Prostate gland (tissue), 2 donors: ENCODE results near the gene HRK.
A peak's percentile ranks its signal among the peaks of the same experiment; 100 is the strongest.

ENCODE experiments used
- POLR2A ChIP-seq: fragments of 450-650 bp; IDR thresholded peaks from one replicate; pipeline ENCODE4 v1.6.1; 2016; ENCODE audit warnings: antibody characterized with exemption, mild to moderate bottlenecking
- POLR2AphosphoS5 ChIP-seq: sonication (generic); formaldehyde crosslinking; IDR thresholded peaks from one replicate; pipeline ENCODE4 v1.6.1; 2017; ENCODE audit warnings: antibody characterized with exemption
- TF ChIP-seq, protein P1 (sequence below), 4 experiments: fragments of 200-600 bp in 2 of 4; fragments of 450-650 bp in 2 of 4; sonication (generic) in 2 of 4; IDR thresholded peaks; 1 replicate in 3 of 4; 2 replicates in 1 of 4; pipeline ENCODE4 v1.5.1; 2016 to 2019; ENCODE audit warnings: antibody characterized with exemption in 4 of 4, mild to moderate bottlenecking in 2 of 4, moderate library complexity in 2 of 4

DNA sequence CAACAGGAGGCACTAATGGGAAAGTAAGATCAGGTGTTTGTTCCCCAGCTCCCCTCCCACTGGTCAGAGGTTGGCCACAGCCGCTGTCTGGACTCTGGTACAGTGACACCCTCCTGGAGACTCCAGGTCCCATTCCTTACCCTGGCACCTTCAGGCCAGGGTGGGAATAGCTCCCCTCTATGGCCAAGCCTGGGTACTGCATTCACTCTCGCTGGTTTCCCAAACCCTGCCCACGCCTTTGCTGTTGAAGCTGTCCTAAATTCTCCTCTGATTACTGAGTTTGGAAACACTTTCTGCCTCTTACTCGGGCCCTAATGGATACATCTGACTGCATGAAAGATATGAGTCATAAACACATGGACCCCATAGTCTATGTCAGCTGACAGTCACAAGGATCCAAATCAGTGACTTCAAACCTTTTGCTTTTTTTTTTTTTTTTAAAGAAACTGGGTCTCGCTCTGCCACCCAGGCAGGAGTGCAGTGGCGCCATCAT, 17.9 kb downstream of the HRK start:
- no peak for TF ChIP-seq POLR2AphosphoS5
- TF ChIP-seq, protein P1, sequence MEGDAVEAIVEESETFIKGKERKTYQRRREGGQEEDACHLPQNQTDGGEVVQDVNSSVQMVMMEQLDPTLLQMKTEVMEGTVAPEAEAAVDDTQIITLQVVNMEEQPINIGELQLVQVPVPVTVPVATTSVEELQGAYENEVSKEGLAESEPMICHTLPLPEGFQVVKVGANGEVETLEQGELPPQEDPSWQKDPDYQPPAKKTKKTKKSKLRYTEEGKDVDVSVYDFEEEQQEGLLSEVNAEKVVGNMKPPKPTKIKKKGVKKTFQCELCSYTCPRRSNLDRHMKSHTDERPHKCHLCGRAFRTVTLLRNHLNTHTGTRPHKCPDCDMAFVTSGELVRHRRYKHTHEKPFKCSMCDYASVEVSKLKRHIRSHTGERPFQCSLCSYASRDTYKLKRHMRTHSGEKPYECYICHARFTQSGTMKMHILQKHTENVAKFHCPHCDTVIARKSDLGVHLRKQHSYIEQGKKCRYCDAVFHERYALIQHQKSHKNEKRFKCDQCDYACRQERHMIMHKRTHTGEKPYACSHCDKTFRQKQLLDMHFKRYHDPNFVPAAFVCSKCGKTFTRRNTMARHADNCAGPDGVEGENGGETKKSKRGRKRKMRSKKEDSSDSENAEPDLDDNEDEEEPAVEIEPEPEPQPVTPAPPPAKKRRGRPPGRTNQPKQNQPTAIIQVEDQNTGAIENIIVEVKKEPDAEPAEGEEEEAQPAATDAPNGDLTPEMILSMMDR (IDR thresholded peaks at IDR 0.05), result peak in 1 of 4 experiments; percentile 26
- no peak for TF ChIP-seq POLR2A
